Femur (tissue), 1 donor: ENCODE measurements around the gene KCNAB1.
A peak's percentile ranks its signal among the peaks of the same experiment; 100 is the strongest.
"Not testable (repeated sequence)": the region's sequence is repeated elsewhere in the genome, so short reads cannot be mapped to it uniquely, and the experiment has no call there.

Experiments
- DNase-seq: peaks from one replicate; pipeline ENCODE4 v3.0.0-alpha.2; 2017

The KCNAB1 gene

DNA sequence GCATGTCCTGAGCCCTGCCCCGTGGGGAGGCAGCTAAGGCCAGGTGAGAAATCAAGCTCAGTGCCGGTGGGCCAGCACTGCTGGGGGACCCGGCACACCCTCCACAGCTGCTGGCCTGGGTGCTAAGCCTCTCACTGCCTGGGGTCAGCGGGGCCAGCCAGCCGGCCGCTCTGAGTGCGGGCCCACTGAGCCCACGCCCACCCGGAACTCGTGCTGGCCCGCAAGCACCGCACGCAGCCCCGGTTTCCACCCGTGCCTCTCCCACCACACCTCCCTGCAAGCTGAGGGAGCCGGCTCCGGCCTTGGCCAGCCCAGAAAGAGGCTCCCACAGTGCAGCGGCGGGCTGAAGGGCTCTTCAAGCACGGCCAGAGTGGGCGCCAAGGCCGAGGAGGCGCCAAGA, 103.7 kb downstream of the KCNAB1 start:
- not testable (repeated sequence) for DNase-seq

DNA sequence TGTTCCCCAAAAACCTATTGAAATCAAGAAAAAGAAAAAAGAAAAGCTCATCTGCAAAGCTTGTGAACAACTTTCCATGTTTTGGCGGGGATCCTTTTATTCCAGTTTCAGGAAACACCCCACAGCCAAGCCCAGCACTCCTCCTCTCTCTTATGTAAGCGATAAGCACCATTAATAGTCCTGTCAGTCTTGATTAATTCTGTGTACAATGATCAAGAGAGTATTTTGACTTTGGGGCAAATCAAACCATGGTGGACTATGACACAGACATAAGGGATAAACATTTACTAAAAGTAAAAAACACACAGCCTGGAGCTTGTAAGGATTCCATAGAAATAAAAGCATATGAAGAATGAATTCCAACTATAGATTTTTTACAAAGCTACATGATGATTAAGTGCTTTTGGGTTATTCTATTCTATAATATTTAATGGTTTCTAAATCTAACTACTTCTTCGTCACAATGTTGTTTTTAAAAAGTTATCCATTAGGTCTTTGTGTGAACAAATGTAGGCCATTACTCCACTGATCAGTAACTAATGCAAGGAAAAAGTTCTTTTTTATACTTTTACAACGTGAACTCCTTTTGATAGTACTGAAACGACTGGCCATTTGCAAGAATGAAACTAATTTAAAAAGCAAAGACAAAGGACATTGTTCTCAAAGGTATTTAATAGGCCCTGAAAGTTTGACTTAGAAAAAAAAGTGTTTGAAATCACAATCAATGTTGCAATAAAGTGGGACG, 106.5 kb downstream of the KCNAB1 start:
- DNase-seq, result no peak

DNA sequence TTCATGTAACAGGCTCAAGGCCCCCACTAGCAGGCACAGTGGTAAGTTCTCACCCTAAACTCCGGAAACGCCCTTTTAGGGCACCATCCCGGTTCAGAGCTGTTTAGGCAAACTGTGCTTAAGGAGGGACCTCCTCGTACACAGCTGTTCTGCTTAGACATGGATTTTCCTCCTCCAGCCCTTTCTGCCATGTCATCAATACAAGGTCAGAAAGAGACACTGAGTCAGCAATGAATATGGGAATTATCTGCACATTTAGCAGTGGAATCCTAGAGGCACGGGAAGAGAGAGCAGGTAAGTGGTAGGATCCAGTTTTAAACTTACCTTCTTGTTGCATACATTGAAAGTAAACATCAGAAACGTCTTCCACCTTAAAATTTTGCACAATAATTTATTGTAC, 107.3 kb downstream of the KCNAB1 start:
- DNase-seq, result no peak

DNA sequence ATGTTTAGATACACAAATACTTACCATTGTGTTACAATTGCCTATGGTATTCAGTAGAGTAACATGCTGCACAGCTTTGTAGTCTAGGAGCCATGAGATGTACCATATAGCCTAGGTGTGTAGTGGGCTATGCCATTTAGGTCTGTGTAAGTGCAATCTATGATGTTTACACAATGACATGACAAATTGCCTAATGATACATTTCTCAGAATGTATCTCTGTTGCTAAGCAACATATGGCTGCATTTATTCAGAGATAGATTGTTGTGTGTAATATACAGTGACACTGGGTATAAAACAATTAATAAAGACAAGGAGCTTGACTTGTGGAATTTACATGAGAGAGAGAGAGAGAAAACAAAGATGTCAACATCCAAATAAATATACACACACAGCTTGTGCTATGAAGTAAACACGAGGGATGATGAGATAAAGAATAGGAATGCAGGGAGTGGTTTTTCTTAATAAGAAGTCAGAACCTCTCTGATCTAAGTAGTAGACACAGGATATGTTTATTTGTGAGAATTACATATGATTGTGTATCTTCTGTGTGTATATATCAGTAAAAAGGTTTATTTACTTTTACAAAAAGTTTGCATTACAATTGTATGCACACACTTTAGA, 110.0 kb downstream of the KCNAB1 start:
- DNase-seq, result no peak

DNA sequence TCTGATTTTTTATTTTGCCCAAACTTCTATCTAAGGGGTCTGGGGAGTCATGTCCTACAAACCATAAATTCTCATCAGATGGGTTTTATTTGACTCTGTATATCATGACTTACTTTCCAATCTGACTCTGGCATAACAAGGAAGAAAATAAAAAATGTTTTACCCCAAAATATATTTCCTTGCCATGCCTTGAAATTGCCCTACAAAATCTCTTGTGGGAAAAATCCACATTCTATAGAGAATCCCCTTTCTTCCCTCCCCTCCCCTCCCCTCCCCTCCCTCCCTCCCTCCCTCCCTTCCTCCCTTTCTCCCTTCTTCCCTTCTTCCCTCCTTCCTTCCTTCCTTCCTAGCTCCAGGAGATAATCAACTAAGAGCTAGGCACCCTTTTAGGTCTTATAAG, 110.8 kb downstream of the KCNAB1 start:
- DNase-seq, result not testable (repeated sequence)

DNA sequence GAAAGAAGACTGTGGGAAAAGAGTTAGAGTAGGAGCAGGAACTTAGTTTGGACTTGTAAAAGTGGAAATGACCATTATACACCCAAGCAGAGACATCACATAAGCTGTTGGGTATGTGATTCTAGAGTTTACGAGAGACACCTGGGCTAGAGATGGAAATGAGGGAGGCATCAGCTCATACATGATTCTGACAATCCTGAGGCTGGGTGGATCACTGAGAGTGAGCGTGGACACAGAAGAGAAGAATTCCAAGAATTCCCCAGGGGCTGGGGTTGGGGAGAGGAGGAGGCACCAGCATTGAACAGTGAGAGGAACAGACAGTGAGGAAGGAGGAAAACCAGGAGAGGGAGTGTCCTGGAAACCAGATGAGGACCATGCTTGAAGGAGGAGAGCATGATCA, 113.5 kb downstream of the KCNAB1 start:
- no peak for DNase-seq

DNA sequence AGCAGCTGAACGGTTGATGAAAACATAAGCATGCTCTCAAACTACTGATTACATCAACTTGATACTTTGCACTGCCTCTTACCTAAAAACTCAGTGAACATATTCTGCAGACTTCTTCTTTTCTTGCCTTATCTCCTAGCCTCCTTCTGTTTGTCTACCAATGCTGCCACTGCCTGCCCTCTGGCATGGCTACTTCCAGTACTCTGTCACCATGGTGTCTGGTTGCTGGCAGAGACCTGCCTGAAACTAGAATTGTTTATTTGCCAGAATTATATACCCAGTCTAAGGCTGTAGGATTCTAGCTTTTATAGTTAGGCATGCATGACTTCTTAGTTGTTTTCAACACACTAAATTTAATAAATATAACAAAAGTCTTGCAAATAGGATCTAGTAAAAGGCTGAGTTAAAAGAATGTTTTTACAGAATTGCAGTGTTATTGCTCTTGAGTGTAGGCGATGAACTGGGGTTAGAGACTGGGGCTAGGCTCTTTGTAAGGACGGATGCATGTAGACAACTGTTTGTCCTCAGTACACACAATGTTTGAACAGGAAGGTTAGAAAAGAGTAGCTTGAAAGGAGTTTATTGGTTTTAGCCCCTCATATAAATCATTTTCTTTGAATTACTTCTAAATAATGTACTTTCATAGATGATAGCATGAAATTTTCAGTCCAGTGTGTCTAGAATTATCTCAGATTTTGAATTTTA, 116.3 kb downstream of the KCNAB1 start:
- no peak for DNase-seq

DNA sequence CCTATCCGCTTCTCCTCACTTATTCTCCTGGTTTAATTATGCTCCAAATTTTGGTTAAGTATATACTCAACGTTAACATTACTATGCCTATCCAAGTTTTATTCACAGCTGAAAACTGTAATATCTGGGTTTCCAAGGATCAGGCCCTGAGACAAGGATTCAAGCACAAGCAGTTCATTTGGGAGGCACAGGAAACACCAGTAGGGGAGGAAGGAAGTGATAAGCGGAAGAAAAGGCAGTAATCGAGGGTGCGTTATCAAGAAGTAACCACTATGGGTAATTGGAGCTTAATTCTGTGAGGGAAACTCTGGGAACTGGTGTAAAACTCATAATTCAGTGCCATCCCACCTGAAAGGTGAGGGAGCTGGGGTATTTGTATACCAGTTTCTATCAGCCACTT, 120.3 kb downstream of the KCNAB1 start:
- DNase-seq, result no peak

DNA sequence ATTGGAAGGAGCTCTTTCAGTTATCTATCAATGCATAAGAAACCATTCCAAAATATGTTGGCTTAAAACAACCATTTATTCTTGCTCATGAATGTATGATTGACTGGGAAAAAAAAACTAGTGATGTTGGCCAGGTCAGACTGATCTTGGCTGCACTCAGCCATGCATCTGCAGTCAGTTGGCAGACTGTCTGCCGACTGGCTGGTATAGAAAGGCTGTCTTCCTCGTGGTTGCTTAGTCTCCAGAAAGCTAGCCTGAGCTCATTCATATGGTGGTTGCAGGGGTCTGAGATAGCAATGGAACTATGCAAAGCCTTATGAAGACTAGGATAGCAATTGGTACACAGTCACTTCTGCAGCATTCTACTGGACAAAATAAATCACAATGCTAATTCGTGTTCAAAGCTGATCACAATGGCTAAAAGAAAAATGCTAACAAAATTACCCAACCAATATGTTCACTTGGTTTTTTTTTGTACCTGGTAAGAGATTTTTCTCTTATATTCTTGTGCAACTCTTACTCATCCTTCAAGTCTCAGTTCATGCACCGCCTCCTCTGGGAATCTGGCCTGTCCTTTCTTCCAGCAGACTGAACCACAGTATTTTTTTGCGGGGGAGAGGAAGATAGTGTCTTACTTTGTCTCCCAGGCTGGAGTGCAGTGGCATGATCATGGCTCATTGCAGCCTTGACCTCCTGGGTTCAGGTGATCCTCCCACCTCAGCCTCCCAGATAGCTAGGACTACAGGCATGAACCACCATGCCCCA, 126.8 kb downstream of the KCNAB1 start:
- no peak for DNase-seq

DNA sequence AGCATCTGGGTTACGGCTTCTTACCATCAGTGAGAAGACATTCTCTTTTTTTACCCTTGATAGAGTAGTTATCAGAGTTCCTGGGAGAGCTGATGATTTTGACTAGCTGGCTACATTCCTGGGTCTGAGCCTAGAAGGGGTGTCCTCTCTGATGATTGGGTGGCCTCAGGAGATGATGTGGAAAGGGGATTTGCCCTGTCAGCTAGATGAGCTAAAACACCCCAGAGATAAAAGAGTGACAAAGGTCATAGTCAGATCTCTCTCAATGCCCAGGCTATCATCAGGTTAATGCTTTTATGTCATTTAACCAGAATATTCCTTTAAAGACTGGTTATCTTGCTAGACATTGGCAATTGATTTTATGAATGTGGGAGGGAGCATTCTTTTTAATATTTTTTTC, 130.2 kb downstream of the KCNAB1 start:
- DNase-seq, result no peak

DNA sequence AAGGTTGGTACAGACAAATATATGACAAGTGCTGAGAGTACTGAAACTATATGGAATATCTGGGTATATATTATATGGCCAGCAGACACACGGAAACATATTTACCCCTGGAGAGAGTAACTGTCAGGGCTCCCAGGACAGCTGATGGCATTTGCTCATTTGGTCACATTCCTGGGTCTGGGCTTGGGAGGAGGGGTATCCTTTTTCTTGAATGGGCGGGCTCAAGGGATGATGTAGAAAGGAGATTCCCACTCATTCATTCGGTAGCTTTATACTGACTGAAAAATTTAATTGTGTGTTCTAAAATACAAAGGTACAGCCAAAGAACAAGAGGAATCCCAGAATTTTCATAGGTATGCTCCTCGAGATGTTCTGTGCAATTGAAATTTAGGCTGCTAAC, 131.0 kb downstream of the KCNAB1 start:
- DNase-seq, result no peak

DNA sequence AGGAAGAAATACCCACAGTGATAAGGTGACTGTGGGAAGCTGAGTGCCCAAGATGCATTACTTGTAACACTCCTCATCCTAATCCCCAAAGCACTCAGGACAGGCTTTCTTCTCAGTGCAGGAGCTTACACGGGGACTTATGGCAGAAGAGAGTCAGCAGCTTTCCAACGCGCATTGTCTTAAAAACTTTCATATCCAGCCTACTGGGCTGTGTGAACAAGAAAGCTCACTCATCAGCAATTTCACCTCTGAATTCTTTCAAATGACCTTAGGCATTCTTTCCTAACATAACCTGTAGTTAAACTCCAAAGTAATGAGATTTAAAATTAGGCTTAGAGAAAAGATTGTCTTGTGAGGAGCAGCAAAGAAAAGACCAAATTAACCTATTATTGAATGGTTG, 132.3 kb downstream of the KCNAB1 start:
- no peak for DNase-seq

DNA sequence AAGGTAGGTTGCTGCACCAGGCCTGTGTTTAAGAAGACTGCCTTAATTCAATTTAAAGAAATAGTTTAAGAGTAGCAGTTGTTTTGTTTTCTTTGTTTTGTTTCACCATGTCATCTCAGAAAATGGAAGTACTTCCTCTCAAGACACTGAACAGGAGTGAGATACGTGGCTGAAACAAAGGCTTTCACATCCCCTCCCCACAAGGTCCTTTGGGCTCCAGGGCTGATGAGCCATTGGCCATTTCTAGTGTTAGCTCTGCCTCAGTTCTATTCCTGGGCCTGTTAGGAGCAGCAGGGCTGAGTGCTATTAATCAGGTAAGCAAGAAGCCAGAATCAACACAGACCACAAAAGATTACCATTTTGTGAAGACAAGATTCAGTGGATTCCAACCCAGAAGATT, 132.8 kb downstream of the KCNAB1 start:
- DNase-seq, result no peak

DNA sequence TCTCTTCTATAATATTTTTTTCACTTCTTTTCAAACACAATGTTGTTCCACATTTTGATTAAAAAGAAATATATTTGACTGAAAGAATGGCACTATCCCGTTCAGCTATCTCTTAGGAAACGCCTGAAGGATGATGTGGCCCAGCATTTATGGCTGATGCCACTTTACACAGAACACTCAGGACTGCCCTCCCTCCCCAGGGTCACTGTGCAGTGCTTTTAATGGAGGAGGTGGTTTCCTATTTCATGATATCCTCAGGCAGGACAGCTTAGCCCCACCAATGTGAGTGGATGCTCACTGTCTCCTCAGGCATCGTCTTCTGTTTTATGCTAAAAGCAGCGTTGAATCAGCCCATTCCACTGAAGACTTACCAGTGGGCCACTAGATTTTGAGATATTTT, 135.9 kb downstream of the KCNAB1 start:
- DNase-seq, result no peak

DNA sequence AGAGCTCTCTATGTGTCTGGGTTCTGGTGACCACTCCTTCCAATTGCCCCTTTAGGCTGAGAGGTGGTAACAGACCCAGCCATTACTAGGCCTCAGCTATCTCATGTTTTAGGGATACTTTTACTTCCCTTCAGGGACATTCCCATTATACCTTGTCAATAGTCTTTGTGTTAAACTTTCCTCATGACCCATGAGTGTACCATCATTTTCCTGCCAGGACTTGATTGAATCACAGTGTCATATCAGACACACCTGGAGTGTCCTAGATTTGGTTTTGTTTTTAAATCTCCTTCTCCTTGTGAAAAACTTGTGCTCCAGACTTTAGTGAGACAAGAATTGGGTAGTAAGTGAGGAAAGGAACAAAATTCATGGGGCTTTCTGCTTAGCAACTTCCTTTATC, 136.6 kb downstream of the KCNAB1 start:
- DNase-seq, result no peak

DNA sequence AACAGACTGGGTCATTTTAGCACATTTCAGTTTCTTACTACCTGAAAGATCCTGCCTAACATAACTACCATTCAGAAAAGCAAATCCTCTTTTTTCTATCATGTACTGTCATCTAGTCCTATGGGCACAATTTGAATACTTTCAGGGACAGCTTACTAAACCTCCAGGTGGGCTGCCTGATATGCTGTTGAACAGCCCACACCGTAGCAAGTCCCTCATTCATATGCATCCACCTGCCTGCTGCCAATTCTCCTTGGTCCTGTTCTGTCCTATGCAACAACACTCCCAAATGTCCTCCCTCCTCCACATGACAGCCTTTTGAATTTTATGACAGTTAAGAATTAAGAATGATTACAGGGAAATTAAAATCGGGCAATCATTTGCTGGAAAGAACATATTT, 137.9 kb downstream of the KCNAB1 start:
- no peak for DNase-seq

DNA sequence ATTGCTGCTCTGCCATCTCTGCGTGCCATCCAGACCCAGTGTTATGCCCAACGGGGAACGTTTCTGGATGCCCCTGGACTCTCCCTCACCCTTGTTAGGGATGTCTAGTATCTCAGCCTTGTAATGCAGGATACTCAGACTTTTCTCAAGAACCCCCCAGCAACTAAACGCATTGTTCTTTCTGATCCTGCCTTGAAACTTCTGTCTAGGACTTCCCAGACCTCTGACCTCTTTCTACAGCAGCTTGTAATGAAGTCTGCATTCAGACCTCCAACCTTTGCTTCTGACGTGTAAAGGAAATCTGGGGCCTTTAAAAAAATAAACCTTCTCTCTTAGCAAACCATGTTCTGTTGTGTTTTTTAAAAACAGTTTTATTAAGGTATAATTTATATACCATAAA, 139.5 kb downstream of the KCNAB1 start:
- DNase-seq, result no peak

DNA sequence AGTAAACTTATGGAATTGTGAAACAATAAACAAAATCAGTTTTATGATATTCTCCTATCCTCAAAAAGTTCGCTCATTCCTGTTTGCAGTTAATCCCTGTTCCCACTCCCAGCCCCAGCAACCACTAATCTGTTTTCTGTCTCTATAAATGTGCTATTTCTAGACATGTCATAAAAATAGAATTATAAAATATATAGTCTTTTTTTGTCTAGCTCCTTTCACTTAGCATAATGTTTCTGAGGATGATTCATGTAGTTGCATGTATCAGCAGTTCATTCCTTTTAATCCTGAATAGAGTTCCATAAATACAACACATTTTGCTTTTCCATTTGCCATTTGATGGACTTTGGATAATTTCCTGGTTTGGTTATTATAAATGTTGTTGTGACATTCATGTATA, 140.0 kb downstream of the KCNAB1 start:
- DNase-seq, result no peak

DNA sequence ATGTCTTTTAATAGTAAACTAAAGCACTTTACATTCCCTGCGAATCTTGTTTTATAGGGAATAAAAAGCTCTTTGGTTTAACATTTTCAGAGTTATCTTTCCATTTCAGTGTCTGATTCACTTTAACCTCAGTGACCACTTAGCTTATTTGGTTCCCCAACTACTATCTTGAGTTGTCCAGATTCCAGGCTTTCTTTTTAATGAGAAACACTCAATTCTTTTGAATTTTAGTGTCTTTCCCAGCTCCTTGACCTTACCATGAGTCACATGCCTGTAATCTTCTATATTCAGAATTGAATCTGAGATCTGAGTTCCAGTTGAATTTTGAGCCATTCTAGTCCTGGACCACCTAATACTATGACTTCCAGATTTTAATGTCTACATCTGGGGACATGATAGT, 144.4 kb downstream of the KCNAB1 start:
- DNase-seq, result no peak

DNA sequence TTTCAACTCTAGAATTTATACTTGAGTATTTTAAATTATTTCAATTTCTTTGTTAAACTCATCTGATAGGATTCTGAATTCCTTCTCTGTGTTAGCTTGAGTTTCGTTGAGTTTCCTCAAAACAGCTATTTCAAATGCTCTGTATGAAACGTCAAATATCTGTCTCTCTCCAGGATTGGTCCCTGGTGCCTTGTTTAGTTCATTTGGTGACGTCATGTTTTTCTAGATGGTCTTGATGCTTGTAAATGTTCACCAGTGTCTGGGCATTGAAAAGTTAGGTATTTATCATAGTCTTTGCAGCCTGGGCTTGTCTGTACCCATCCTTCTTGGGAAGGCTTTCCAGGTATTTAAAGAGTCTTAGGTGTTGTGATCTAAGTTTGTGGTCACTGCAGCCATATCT, 151.1 kb downstream of the KCNAB1 start:
- DNase-seq, result no peak

DNA sequence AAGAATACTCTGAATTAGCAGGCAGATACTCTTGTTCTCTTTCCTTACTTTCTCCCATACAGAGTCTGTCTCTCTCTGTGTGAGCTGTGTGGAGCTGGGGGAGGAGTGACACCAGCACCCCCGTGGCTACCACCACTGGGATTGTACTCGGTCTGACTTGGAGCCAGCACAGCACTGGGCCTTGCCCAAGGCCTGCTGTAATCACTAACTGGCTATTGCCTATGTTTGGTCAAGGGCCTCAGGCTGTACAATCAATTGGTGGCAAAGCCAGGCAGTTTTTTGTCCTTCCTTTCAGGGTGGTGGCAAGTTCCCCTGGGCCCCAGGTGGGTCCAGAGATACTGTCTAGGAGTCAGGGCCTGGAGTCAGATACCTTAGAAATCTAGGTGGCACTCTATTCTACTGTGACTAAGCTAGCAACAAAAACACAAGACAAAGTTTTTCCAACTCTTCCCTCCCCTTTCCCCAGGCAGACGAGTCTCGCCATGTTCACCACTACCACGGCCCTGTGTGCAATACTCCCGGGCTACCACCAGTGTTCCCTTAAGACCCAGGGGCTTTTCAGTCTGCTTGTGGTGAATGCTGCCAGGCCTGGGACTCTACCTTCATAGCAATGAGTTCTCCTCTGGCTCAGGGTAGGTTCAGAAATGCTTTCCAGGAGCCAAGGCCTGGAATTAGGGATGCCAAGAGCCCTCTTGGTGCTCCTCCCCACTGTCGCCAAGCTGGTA, 151.8 kb downstream of the KCNAB1 start:
- DNase-seq, result no peak

DNA sequence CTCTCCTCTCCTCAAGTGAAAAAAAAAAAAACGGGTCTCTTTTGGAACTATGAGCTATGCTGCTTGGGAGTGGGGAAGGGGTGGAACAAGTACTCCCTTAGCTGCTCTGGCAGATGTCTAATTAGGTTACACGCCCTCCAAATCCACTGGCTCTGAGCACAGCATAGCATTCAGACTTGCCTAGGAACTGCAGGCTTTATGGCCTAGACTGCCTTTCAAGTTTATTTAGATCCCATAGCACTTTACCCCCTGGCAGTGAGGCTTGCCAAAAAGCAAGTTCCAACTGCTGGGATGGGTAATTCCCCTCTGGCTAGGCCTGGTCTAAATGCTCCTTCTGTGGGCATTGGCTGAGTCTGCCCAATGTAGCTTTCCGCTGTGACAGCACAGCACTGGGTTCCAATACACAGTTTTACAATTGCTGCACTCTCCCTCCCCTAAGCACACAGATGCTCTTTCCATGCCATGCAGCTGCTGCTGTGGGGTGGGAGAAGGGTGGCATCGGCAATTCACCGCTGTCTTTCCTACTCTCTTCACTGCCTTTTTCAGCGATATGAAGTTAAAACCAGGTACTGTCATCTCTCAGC, 152.8 kb downstream of the KCNAB1 start:
- peak; percentile 35 for DNase-seq
